DMS 273 treated with DMSO at 0.1 percent for 48 hours (cell line): ENCODE measurements around the gene TCP11L1.
"Not testable (repeated sequence)": the region's sequence is repeated elsewhere in the genome, so short reads cannot be mapped to it uniquely, and the experiment has no call there.

Experiments
- DNase-seq: peaks from one replicate; lab custom pipeline; 2025; lab: John Stamatoyannopoulos, UW

TCP11L1 gene

DNA sequence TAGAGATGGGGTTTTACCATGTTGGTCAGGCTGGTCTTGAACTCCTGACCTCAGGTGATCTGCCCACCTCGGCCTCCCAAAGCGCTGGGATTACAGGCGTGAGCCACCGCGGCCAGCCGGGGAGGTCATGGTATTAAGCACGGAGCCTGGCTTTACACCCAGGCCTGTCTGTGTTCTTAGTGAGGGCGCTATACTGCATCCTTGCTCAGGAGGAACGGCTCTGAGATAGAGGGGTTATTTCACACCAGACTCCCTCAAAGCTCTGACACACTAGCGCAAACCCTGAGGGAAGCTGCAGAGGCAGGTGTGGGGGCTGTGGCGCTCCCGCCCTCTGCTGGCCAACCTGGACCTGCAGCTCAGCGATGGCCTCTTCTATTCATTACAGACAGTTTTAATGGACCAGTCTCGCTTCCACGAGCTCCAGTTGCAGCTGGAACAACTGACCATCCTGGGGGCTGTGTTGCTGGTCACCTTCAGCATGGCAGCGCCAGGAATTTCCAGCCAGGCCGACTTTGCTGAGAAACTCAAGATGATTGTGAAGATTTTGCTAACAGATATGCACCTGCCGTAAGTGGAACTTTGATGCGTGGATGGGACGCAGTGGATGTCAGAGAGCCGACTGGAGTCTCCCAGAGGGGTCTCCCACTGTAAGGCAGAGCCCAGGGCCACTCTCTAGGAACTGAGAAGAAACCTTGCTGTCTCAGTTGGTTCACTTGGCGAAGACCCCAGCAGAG is 26.2 kb downstream of the TCP11L1 start:
- DNase-seq: no peak

DNA sequence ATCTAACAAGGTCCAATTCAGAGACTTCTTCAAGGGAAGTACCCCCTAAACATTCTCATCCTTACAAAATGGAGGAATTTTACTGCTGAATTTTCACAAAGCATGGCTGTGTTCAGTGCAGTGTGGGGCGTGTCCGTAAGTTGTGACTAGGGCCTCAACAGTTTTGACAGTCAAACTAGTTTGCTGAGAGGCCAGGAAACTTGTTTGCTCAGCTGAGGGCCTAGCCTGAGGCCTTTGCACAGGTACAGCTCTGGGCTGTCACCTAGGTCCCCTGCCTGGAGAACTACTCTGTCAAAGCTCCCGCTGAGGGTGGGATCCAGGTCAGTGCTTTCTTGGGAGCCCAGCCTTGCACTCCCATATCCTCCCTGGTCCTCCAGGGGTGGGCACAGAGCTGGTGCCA is 27.9 kb downstream of the TCP11L1 start:
- no peak for DNase-seq

DNA sequence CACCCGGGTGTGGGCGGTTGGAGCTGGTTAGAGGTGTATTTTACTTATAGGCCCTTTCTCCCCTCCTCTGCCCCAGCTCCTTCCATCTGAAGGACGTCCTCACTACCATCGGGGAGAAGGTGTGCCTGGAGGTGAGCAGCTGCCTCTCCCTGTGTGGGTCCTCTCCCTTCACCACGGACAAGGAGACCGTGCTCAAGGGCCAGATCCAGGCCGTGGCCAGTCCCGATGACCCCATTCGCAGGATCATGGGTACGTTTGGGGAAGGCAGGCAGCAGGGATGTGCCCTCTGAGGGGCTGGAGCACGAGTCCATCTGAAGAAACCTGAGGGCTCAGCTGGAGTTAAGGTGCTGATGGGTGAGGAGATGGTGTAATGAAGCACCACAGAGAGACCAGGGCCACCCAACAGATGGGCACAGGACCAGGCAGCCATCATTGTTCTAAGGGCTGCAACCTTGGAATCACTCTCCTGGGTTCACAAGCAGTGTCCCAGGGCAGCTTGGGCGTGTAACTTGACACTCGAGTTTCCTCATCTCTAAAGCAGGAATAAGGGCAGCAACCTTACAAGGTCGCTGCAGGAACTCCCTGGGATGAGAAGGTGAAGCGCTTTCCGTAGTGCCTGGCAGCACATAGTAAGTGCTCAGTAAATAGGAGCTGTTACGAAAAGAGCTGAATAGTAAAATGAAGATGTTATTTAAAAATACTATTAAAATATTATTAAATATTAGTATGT is 29.4 kb downstream of the TCP11L1 start:
- no peak for DNase-seq

DNA sequence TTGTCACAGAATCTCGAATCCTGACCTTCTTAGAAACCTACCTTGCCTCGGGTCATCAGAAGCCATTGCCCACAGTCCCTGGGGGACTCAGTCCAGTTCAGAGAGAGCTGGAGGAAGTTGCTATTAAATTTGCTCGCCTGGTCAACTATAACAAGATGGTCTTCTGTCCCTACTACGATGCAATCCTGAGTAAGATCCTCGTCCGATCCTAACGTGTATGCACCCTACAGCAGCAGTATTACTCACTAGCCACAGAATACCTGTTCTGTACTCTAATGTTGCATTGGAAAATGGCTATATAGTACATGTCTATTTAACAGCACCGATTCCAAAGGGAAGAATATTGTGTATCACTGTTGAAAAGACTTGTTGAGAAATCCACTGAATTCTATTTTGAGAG is 33.1 kb downstream of the TCP11L1 start:
- DNase-seq: no peak

DNA sequence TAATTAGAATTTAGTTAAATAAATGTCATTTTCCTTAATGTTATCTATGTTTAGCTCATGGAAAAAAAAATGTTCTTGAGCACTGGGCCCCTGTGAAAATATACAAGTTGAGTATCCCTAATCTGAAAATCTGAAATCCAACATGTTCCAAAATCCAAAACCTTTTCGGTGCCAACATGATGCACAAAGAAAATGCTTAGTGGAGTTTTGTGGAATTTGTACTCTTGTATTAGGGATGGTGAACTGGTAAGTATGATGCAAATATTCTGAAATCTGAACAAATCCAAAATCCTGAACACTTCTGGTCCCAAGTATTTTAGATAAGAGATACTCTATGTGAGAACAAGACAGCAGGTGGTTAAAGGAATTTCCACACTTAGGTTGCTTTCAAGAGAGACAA is 44.5 kb downstream of the TCP11L1 start:
- no peak for DNase-seq

DNA sequence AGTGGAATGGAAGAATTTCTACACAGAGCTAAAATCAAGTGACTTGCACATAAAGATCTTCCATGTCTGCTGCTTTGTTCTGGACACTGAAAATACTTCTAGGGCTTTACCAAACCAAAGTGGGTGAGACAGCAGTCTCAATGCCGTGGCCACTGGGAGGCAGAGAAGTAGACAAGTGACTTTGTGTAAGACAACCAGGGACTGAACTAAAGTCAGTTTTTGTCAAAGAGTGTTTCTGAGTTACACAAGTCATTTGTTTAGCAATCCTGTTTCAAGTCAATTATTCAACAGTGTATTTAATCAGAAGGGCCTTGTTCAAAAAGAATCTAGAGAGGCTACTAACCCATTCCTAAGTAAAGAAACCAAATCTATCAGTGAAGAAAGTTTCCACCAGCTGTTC is 46.6 kb downstream of the TCP11L1 start:
- DNase-seq: no peak

DNA sequence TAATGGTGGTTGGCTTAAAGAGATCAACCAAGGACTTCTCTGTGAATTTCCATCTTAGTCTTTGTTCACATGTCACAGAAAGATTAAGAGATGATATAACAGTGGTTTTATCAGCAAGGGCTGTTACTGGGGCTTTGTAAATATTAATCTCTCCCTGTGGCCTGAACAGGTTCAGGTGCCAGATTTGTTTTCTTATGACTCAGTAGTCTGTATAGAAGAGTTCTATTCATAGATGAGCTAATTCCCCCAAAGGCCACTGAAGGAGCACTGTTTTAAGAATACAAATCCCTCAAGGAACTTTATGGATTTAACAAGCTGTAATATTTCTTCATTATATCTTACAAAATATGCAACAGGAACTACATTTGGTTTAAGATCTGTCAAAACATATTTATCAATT is 50.4 kb downstream of the TCP11L1 start:
- no peak for DNase-seq

DNA sequence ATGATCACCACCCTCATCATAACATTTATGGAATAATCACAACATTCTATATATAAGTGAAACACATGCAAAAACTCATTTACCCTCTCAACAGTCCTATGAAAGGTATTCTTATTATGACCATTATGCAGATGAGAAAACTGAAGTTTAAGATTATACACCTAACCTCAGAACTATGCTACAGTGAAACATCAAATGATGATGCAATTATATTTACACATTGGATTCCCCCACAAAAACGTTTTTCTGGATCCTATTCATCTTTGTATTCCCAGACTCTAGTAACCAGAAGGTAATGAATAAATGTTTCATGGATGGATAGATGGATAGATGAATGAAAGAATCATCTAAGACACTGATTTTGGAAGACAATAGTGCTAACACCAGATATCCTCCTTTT is 54.8 kb downstream of the TCP11L1 start:
- DNase-seq: no peak

DNA sequence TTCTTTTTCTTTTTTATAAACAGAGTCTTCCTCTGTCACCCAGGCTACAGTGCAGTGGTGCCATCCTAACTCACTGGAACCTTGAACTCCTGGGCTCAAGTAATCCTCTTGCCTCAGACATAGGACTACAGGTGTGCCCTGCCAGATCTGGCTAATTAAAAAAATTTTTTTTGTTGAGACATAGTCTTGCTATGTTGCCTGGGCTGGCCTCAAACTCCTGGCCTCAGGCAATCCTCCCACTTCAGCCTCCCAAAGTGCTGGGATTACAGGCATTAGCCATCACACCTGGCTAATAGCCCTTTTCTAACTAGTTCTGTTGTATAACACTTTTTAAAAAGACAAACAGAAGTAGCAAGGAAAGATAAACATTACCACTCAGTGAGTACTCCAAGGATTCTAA is 64.5 kb downstream of the TCP11L1 start:
- no peak for DNase-seq

DNA sequence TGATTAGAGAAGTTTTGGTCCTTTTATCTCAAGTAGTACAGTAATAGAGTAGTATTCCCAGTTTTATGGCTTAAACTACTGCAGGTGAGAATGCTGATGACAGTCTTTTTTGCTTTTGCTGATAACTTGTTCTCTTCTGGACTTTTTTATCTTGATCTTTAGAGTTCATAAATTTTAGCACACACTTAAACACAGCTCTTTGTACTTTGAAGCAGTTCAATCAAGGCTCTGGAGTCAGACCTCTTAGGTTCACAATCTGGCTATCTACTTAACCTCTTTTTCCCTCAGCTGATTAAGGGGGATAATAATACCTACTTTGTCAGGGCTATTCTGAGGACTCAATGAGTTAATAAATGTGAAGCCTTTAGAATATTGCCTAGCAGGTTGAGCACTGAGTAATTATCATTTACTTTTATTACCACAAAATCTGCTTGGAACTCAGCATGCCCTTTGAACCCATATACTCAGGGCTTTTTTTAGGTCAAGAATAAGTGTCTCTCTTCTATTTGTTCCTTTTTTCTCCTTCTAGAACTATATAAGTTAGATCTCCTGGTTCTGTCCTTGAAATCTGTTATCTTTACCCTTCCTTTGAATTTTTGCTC is 70.0 kb downstream of the TCP11L1 start:
- DNase-seq: no peak

DNA sequence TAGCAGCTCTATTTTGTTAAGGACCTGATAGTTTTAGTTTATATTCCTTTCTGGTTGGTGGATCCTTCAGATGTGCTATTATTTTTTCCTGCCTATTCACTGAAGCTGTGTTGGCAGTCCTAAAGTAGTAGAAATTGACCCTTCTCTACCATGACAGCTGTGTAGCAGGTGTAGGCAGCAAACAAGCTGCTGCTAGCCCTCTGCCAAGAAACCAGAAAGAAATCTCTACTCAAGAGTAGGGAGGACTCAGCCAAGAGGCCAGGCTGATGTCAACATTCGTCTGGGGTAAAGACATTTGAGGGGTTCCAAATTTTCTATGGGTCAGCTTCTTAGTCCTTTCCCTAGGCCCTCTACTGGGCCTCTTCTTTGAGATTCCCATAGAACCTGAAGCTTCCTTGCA is 70.7 kb downstream of the TCP11L1 start:
- DNase-seq: no peak

DNA sequence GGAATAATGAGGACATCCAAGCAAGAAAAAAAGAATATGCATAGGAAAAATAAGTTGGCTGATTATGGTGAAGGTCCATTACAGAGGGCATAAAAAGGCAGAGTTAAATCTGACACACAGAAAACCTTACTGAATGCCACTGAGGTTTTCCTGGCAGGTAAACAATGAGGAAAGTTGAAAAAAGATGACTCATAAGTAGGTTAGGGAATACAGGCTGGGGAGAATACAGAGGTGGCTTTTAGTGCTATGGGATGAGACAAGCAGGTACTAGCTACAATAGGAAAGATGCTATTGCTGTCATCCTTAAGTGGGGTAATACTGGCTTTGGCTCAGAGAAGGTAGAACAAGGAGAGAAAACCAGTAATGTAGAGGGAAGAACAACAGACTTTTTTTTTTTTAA is 77.2 kb downstream of the TCP11L1 start:
- DNase-seq: no peak

DNA sequence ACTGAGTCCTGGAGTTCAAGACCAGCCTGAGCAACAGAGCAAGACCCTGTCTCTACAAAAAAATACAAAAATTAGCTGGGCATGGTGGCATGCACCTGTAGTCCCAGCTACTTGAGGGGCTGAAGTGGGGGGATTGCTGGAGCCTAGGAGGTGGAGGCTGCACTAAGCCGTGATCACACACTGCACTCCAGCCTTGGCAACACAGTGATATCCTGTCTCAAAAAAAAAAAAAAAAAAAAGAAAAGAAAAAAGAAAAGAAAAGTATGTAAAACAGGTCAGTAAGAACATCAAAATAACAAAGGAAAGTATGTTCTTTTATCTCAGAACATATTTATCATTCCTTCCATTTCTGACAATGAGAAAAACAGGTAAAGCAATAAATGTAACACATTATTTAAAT is 83.3 kb downstream of the TCP11L1 start:
- DNase-seq: not testable (repeated sequence)
